ENCODE results near the gene RCVRN. TPM values are rescaled to one million over a fixed set of nuclear protein-coding genes. Genes with fewer than 3 reads are reported as not detected.

Gene RCVRN
- total RNA-seq, 1 donor from 2014 or later, result 0.17 TPM

- Histone ChIP-seq H3K9me3 (peaks cover 7% of the 10 kb centered on the region), H3K4me3 (no peak overlapping the region), H3K4me1 (no peaks in the 10 kb centered on the region), H3K36me3 (no peaks in the 10 kb centered on the region), H3K27me3 (no peaks in the 10 kb centered on the region), H3K27ac (no peak overlapping the region)
- no peak for TF ChIP-seq CTCF (IDR thresholded peaks at IDR 0.05)
- intact Hi-C loops (cut with DNase I), result no loop called here
- DNase-seq (no peak), ATAC-seq (no peak)
Measured at GRCh38 chr17:9860851-9861250, 44.2 kb downstream of the RCVRN start.

DNA sequence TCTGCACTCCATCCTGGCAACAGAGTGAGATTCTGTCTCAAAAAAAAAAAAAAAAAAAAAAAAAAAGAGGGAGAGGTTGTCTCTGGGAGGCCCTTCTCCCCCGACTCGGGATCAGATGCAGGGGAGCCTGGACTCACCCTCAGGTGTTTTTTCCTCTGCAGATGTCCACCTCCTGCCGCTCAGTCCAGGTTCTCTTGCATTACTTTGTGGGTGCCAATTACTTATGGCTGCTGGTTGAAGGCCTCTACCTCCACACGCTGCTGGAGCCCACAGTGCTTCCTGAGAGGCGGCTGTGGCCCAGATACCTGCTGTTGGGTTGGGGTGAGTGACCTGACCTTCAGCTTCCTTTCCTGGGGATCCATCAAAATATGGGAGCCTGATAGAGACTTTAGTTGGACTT lies 45.3 kb downstream of the RCVRN start:
- H3K4me3 ChIP-seq, result no peak overlapping the region
- DNase-seq (no peak), ATAC-seq (no peak)
- no peak for TF ChIP-seq CTCF (IDR thresholded peaks at IDR 0.05)
- H3K9me3 ChIP-seq, result peaks cover 7% of the 10 kb centered on the region
- H3K36me3 ChIP-seq, result no peaks in the 10 kb centered on the region
- H3K27me3 ChIP-seq, result no peaks in the 10 kb centered on the region
- intact Hi-C loops (cut with DNase I), result no loop called here
- no peak overlapping the region for H3K27ac ChIP-seq
- H3K4me1 ChIP-seq, result no peaks in the 10 kb centered on the region

- ATAC-seq (no peak), DNase-seq (no peak)
- H3K4me1 ChIP-seq, result no peaks in the 10 kb centered on the region
- H3K27ac ChIP-seq, result no peak overlapping the region
- H3K36me3 ChIP-seq, result no peaks in the 10 kb centered on the region
- no peak for TF ChIP-seq CTCF (IDR thresholded peaks at IDR 0.05)
- no peaks in the 10 kb centered on the region for H3K9me3 ChIP-seq
- no peak overlapping the region for H3K4me3 ChIP-seq
- intact Hi-C loops (cut with DNase I), result no loop called here
- no peaks in the 10 kb centered on the region for H3K27me3 ChIP-seq
Measured at GRCh38 chr17:9855036-9855435, 50.0 kb downstream of the RCVRN start.

DNA sequence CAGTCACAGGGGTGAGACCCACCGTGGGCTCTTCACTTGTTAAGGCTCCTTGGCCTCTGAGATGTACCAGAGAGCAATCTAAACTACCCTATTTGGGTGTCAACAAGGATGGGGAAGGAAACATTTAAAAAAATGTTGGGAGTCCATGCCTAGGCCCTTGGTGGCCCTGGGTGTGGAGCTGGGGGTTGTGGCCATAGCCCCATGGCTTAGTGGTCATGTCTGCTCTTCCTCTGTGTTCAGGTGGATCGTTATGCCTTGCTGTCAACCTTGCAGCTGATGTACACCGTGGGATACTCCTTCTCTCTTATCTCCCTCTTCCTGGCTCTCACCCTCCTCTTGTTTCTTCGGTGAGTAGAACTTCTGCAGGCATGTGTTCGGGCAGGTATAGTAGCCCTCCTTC lies 50.8 kb downstream of the RCVRN start:
- no peak for TF ChIP-seq CTCF (IDR thresholded peaks at IDR 0.05)
- DNase-seq, result no peak
- ATAC-seq, result no peak
- Histone ChIP-seq H3K4me1 (no peaks in the 10 kb centered on the region), H3K27ac (no peak overlapping the region), H3K9me3 (no peaks in the 10 kb centered on the region), H3K27me3 (no peaks in the 10 kb centered on the region), H3K36me3 (no peaks in the 10 kb centered on the region), H3K4me3 (no peak overlapping the region)
- intact Hi-C loops (cut with DNase I), result no loop called here

- H3K27me3 ChIP-seq, result no peaks in the 10 kb centered on the region
- H3K4me3 ChIP-seq, result no peak overlapping the region
- DNase-seq (no peak), ATAC-seq (no peak)
- no peaks in the 10 kb centered on the region for H3K36me3 ChIP-seq
- no peaks in the 10 kb centered on the region for H3K9me3 ChIP-seq
- H3K27ac ChIP-seq, result no peak overlapping the region
- H3K4me1 ChIP-seq, result no peaks in the 10 kb centered on the region
- intact Hi-C loops (cut with DNase I), result no loop called here
- TF ChIP-seq CTCF (IDR thresholded peaks at IDR 0.05), result no peak
Measured at GRCh38 chr17:9850151-9850550, 54.9 kb downstream of the RCVRN start.

Other genes starting within 250 kb of the RCVRN start
- not detected for gene DHRS7C, start 113.7 kb downstream of the RCVRN start, total RNA-seq
- not detected for gene GSG1L2, start 83.2 kb downstream of the RCVRN start, total RNA-seq
- 1.8 TPM for gene GLP2R, start 79.3 kb downstream of the RCVRN start, total RNA-seq

All from upper lobe of right lung (tissue), 1 donor.